HEK293 (cell line): ENCODE measurements around the gene MTG1.

Experiments used
- GFI1B ChIP-seq: fragments of 450-650 bp; formaldehyde crosslinking; IDR thresholded peaks from 2 replicates; pipeline ENCODE4 v1.5.1; 2016; ENCODE audit warnings: missing biosample characterization, missing genetic modification characterization
- ZBTB17 ChIP-seq: fragments of 450-650 bp; formaldehyde crosslinking; IDR thresholded peaks from 2 replicates; pipeline ENCODE4 v1.5.1; 2016; ENCODE audit warnings: missing biosample characterization, missing genetic modification characterization
- ZNF23 ChIP-seq: fragments of 450-650 bp; formaldehyde crosslinking; IDR thresholded peaks from 2 replicates; pipeline ENCODE4 v1.5.1; 2016; ENCODE audit warnings: missing biosample characterization, missing genetic modification characterization, borderline replicate concordance
- ZNF423 ChIP-seq: fragments of 450-650 bp; formaldehyde crosslinking; IDR thresholded peaks from 2 replicates; pipeline ENCODE4 v1.5.1; 2016; ENCODE audit warnings: missing biosample characterization, missing genetic modification characterization
- ZNF510 ChIP-seq: fragments of 450-650 bp; formaldehyde crosslinking; IDR thresholded peaks from 2 replicates; pipeline ENCODE4 v1.5.1; 2018; ENCODE audit warnings: mild to moderate bottlenecking, missing genetic modification characterization, missing biosample characterization; ENCODE audit not compliant: insufficient replicate concordance
- TF ChIP-seq, protein P1 (sequence below): fragments of 450-650 bp; formaldehyde crosslinking; IDR thresholded peaks from 2 replicates; pipeline ENCODE4 v1.5.1; 2016; ENCODE audit warnings: missing biosample characterization, missing genetic modification characterization

DNA sequence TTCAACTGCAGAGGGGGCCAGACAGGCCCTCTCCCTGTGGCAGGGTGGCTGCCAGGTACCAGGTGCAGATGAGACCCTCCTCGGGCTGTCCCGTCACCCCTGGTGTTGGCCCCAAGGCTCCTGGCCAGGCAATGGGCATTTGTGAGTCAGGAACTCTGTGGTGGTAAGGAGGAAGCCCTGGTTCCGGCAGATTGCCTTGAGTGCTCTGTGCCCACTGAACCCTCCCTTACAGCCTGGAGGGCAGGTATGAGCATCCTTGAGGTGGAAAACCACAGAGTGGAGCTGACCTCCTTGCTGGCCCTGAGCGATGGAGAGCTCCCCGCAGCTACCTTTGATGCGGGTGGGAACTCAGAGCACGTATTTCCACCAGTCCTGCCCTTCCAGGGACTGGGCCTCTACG lies 12.9 kb upstream of the MTG1 start:
- no peak for TF ChIP-seq GFI1B
- no peak for TF ChIP-seq ZBTB17 (tag by site-specific recombination)
- TF ChIP-seq, protein P1, sequence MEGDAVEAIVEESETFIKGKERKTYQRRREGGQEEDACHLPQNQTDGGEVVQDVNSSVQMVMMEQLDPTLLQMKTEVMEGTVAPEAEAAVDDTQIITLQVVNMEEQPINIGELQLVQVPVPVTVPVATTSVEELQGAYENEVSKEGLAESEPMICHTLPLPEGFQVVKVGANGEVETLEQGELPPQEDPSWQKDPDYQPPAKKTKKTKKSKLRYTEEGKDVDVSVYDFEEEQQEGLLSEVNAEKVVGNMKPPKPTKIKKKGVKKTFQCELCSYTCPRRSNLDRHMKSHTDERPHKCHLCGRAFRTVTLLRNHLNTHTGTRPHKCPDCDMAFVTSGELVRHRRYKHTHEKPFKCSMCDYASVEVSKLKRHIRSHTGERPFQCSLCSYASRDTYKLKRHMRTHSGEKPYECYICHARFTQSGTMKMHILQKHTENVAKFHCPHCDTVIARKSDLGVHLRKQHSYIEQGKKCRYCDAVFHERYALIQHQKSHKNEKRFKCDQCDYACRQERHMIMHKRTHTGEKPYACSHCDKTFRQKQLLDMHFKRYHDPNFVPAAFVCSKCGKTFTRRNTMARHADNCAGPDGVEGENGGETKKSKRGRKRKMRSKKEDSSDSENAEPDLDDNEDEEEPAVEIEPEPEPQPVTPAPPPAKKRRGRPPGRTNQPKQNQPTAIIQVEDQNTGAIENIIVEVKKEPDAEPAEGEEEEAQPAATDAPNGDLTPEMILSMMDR (tag by site-specific recombination), result no peak
- TF ChIP-seq ZNF423 (tag by site-specific recombination), result no peak
- TF ChIP-seq ZNF510 (tag by site-specific recombination), result no peak
- TF ChIP-seq ZNF23, result no peak
